Activated CD4-positive, alpha-beta T cell treated with anti-CD3 and anti-CD28 coated beads for 36 hours (primary cell): ENCODE data around the gene ETS1. TPM values are rescaled to one million over a fixed set of nuclear protein-coding genes. Genes with fewer than 3 reads are reported as not detected.
A peak's percentile ranks its signal among the peaks of the same experiment; 100 is the strongest.

Experiments used
- ATAC-seq: fragments of 200-7000 bp; cut with Tn5 transposase; one replicate; pipeline ENCODE4 v1.10.0; 2021; ENCODE audit warnings: mild to moderate bottlenecking, moderate library complexity
- CTCF ChIA-PET: fragments of 350-600 bp; sonication (Branson Sonifier 250); formaldehyde crosslinking; loops from one replicate; lab custom pipeline; 2021; ENCODE audit warnings: antibody characterized with exemption; lab: Charles Lee
- POLR2A ChIA-PET: fragments of 350-600 bp; sonication (Branson Sonifier 250); formaldehyde crosslinking; loops from one replicate; lab custom pipeline; 2021; ENCODE audit warnings: antibody characterized with exemption, inconsistent platforms; lab: Charles Lee
- DNase-seq: peaks from one replicate; pipeline ENCODE4 v3.0.0-alpha.2; 2020
- H3K27ac Mint-ChIP-seq: one replicate; pipeline ENCODE4 v1.8.0; 2021; ENCODE audit warnings: mixed read lengths
- H3K27me3 Mint-ChIP-seq: one replicate; pipeline ENCODE4 v1.8.0; 2021; ENCODE audit warnings: mixed read lengths
- H3K36me3 Mint-ChIP-seq: one replicate; pipeline ENCODE4 v1.8.0; 2021; ENCODE audit warnings: low read depth, mixed read lengths
- H3K4me1 Mint-ChIP-seq: one replicate; pipeline ENCODE4 v1.8.0; 2021; ENCODE audit warnings: mixed read lengths
- H3K4me3 Mint-ChIP-seq: one replicate; pipeline ENCODE4 v1.8.0; 2021; ENCODE audit warnings: mild to moderate bottlenecking, moderate library complexity, mixed read lengths
- H3K9me3 Mint-ChIP-seq: one replicate; pipeline ENCODE4 v1.8.0; 2021; ENCODE audit warnings: low read depth, mixed read lengths
- intact Hi-C, 2 experiments: fragments of 100-400 bp; cut with DNase I in 1 of 2; cut with micrococcal nuclease in 1 of 2; formaldehyde crosslinking; loops; one replicate each; pipeline versions ENCODE4 v1.14.2 to v1.15.1; 2022 to 2024; cut with DNase I, micrococcal nuclease
- total RNA-seq, 2 experiments: library from RNA; stranded (reverse); gene quantifications; one replicate each; pipeline ENCODE4 v1.2.3, GENCODE V29; 2021

The ETS1 gene
- total RNA-seq, 2 experiments from 2014 or later = 410 to 449 TPM

DNA sequence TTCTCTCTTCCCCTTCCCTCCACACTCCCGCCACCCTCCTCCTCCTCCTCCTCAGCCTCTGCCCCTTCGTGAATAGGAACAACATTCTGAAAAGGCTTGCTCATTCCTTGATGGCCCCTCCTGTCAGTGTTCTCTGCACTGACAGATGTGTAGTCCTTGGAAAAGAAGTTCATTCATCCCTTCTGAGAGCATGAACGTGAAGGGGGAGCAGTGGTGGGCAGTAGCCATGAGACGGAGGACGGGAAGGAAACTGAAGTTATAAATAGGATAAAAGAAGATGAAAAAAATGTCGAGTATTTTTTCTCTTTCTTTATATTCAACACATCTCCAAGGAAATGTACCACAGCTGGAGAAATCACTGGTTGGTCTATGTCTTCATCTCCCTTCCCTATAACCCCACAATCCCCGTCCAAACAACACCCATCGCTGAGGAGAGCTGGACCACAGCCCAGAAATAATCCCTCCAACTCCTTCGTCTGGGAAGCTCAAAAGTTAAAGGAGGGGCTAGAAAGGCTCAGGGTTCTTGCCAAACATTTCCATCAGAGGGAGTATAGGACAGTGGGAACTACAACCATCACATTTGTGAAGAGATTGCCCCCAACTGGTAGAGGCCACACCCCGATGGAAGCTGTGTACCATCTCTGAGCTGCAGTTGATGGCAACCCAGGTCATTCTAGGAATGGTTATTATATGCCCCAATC lies 33.5 kb downstream of the ETS1 start:
- intact Hi-C loops = loop anchor here in 1 of 2 experiments (2.0 kb wide), 1 partner anchor 77 kb away; no protein-coding TSS in a partner anchor
- ATAC-seq (no peak), DNase-seq (no peak)
- POLR2A ChIA-PET = interaction anchor here (0.8 to 2.1 kb wide), 4 partner anchors 26 to 265 kb away, joined by 3 to 7 read pairs (median 6); no protein-coding TSS in a partner anchor
- Mint-ChIP-seq H3K9me3 (no peaks in the 10 kb centered on the region), H3K4me1 (peaks cover 56% of the 10 kb centered on the region), H3K27me3 (no peaks in the 10 kb centered on the region), H3K27ac (peak overlapping the region; percentile 94), H3K4me3 (no peak overlapping the region), H3K36me3 (no peaks in the 10 kb centered on the region)
- CTCF ChIA-PET = interaction anchor here (0.8 to 2.8 kb wide), 11 partner anchors 10 to 396 kb away, joined by 3 to 9 read pairs (median 4); no protein-coding TSS in a partner anchor

DNA sequence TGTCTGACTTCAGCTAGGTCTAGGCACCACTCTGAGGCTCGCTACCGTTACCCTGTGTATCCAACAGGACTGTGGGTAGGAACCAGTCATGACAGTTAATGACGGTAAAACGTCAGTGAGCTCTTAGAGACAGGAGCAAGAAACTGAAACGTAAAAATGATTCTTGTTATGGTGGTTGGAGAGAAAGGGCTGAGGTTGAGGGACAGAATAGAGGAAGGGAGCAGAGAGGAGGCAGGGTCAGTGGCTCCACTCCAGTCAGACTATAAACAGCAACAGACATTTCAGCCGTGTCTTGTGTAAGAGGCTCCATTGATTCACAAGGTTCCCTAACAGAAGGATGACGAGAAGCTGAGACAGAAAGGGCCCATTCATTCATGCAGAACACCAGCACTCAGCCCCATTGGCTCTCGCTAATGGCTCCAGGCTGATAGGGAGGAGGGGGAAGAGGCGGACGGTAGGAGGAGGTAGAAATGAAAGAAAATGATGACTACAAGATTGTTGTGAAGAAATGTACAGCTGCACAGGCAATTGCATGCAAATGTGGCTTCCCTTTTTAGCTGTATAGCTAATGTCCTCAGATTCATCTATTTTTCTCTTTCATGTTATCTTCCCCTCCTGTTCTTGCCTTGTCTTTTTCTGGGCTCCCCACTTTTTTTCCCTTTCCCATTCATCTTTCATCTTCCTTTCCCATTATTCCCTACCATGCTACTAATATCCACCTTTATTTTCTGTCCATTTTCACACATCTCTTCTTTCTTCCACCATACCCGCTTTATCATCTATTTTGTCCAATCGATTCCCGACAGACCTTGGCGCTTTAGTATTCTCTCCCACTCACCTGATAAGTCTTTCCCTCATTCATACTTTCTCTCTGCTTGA lies 34.3 kb downstream of the ETS1 start:
- CTCF ChIA-PET = interaction anchor here (1.0 to 2.8 kb wide), 14 partner anchors 9 to 395 kb away, joined by 3 to 9 read pairs (median 4); no protein-coding TSS in a partner anchor
- H3K27ac Mint-ChIP-seq = peak overlapping the region; percentile 94
- no peaks in the 10 kb centered on the region for H3K27me3 Mint-ChIP-seq
- intact Hi-C loops = no loop called here
- peak; percentile 35 for ATAC-seq
- H3K9me3 Mint-ChIP-seq = no peaks in the 10 kb centered on the region
- H3K4me3 Mint-ChIP-seq = peak overlapping the region; percentile 30
- no peaks in the 10 kb centered on the region for H3K36me3 Mint-ChIP-seq
- peaks cover 62% of the 10 kb centered on the region for H3K4me1 Mint-ChIP-seq
- DNase-seq = peak; percentile 55
- POLR2A ChIA-PET = interaction anchor here (0.8 to 2.1 kb wide), 6 partner anchors 27 to 264 kb away, joined by 3 to 7 read pairs (median 5); no protein-coding TSS in a partner anchor

DNA sequence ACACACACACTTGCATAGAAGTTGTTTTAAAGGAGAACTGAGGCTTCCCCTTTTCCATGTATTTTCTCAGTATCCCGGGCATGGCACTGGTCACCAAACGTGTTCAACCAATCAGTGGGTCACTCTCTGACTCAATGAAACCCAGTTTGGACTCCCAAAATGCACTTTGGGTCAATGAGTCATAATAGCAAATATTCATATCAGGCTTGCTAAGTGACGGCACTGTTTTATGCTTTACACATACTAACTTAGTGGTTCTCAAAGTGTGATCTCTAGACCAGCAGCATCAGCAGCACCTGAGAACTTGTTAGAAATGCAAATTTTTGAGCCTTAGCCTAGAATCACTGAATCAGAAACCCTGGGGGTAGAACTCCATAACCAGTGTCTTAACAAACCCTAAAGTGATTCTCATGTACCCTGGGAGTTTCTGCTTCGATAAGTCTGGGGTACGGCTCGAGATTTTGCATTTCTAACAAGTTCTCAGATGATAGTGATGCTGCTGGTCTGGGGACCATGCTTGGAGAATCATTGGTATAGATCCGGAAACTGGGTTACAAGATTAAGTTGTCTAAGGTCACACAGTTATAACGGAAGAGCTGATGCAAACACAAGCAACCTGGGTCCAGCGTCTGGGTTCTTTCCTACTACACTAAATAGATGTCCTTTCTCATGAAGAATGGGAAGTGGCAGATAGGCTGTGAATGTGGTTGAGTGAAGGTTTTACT lies 35.6 kb downstream of the ETS1 start:
- Mint-ChIP-seq H3K9me3 (no peaks in the 10 kb centered on the region), H3K27ac (peak overlapping the region; percentile 94), H3K4me3 (peak overlapping the region; percentile 7), H3K36me3 (no peaks in the 10 kb centered on the region), H3K27me3 (no peaks in the 10 kb centered on the region), H3K4me1 (peaks cover 75% of the 10 kb centered on the region)
- ChIA-PET CTCF (interaction anchor here (1.1 to 1.8 kb wide), 6 partner anchors 29 to 380 kb away, joined by 3 to 8 read pairs (median 5); no protein-coding TSS in a partner anchor), POLR2A (interaction anchor here (2.1 kb wide), 1 partner anchor 28 kb away, joined by 7 read pairs; no protein-coding TSS in a partner anchor)
- DNase-seq (peak; percentile 58), ATAC-seq (peak; percentile 87)
- intact Hi-C loops = loop anchor here (1.0 to 2.0 kb wide), 11 partner anchors 23 to 324 kb away; no protein-coding TSS in a partner anchor

DNA sequence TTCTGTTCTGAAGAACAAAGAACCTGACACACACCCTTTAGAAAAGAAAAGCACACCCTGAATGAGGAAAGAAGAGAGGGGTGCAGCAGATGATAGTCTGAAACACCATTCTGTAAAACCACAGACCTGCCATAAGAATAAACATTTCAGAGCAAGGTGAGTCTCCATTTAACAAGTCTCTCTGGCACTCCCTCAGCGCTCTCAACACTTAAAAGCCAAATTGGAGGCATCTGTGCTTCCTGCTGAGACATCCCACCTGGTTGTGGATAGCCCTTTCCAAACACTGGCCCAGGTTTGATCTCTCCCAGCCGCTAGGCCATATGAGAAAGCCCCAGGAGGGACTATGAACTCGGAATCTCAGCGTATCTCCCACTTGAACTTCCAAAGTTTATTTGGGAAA lies 36.3 kb downstream of the ETS1 start:
- intact Hi-C loops = loop anchor here (1.0 to 2.0 kb wide), 11 partner anchors 23 to 324 kb away; no protein-coding TSS in a partner anchor
- peaks cover 79% of the 10 kb centered on the region for H3K4me1 Mint-ChIP-seq
- no peaks in the 10 kb centered on the region for H3K36me3 Mint-ChIP-seq
- no peaks in the 10 kb centered on the region for H3K27me3 Mint-ChIP-seq
- DNase-seq (no peak), ATAC-seq (peak; percentile 7)
- peak overlapping the region; percentile 94 for H3K27ac Mint-ChIP-seq
- CTCF ChIA-PET = interaction anchor here (1.2 to 1.7 kb wide), 3 partner anchors 16 to 26 kb away, joined by 4 to 8 read pairs (median 4); no protein-coding TSS in a partner anchor
- no peaks in the 10 kb centered on the region for H3K9me3 Mint-ChIP-seq
- POLR2A ChIA-PET = interaction anchor here (1.1 kb wide), 1 partner anchor 25 kb away, joined by 5 read pairs; no protein-coding TSS in a partner anchor
- H3K4me3 Mint-ChIP-seq = no peak overlapping the region

DNA sequence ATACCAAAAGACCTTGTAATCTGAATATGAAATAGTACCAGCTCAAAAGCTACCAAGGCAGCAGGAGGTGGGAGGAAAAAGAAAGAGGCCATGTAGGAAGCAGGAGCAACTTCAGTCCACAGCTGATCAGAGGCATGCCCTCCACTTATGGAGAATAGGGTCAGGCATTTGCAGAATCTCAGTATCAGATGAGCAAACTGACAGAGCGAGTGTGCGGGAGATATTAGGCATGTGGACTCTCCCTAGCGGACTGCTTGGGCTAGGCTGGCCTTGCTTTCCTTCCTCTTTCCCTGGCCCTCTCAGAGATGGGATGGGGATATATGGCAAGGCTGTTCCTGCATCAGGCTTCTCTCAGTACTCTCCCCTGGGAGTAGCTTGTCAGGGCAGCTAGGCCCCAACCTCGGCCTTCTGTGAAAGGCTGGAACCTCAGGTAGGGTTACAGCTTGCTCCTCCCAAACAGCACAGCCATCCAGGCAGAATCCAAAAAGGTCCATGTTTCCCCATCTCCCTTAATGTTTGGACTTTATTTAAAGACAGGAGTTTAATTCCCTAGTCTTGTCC lies 37.0 kb downstream of the ETS1 start:
- Mint-ChIP-seq H3K4me1 (peaks cover 86% of the 10 kb centered on the region), H3K9me3 (no peaks in the 10 kb centered on the region), H3K27me3 (no peaks in the 10 kb centered on the region), H3K36me3 (no peaks in the 10 kb centered on the region), H3K4me3 (no peak overlapping the region), H3K27ac (peak overlapping the region; percentile 94)
- ChIA-PET CTCF (interaction anchor here (0.7 to 1.7 kb wide), 5 partner anchors 15 to 378 kb away, joined by 3 to 8 read pairs (median 4); no protein-coding TSS in a partner anchor), POLR2A (interaction anchor here (0.5 to 1.1 kb wide), 3 partner anchors 25 to 79 kb away, joined by 3 to 5 read pairs (median 3); no protein-coding TSS in a partner anchor)
- DNase-seq (no peak), ATAC-seq (no peak)
- intact Hi-C loops = loop anchor here (2.0 kb wide), 3 partner anchors 74 to 80 kb away; no protein-coding TSS in a partner anchor

DNA sequence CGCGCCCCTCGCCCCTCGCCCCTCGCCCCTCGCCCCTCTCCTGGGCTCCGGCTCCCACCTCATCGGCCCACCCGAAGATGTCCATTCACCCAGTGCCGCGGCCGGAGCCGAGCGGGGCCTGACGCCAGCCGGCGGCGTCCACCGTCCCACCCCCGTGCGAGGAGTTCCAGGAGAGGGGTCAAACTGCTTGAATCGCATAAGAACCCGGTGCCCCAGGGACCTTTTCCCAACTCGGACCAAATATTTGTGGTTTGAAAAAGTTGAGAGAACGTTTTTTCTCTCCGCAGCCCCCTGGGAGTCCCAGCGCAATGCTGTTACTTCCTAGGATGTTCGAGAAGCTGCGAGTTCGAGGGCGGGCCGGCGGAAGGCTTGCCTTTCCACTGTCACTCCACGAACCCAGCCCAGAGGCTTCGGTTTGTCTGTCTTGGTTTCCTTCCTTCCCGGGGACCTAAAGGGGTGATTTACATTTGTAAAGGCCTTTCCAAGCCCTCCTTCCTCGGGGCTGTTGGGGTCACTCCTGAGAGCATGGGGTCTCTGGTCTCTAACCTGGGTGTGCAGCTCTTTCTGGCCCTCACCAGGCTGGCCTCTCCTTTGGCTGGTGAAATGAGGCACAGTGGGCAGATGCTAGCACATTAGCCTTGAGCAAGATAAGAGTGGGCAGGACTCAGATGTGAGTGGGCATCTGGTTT lies 38.0 kb downstream of the ETS1 start:
- ChIA-PET CTCF (interaction anchor here (0.7 to 1.7 kb wide), 6 partner anchors 14 to 377 kb away, joined by 3 to 8 read pairs (median 4); no protein-coding TSS in a partner anchor), POLR2A (interaction anchor here (0.7 kb wide), 1 partner anchor 75 kb away, joined by 4 read pairs; no protein-coding TSS in a partner anchor)
- no peaks in the 10 kb centered on the region for H3K36me3 Mint-ChIP-seq
- H3K27ac Mint-ChIP-seq = peak overlapping the region; percentile 86
- no peaks in the 10 kb centered on the region for H3K27me3 Mint-ChIP-seq
- intact Hi-C loops = no loop called here
- peak overlapping the region; percentile 67 for H3K4me3 Mint-ChIP-seq
- H3K4me1 Mint-ChIP-seq = peaks cover 93% of the 10 kb centered on the region
- no peaks in the 10 kb centered on the region for H3K9me3 Mint-ChIP-seq
- DNase-seq (no peak), ATAC-seq (no peak)

DNA sequence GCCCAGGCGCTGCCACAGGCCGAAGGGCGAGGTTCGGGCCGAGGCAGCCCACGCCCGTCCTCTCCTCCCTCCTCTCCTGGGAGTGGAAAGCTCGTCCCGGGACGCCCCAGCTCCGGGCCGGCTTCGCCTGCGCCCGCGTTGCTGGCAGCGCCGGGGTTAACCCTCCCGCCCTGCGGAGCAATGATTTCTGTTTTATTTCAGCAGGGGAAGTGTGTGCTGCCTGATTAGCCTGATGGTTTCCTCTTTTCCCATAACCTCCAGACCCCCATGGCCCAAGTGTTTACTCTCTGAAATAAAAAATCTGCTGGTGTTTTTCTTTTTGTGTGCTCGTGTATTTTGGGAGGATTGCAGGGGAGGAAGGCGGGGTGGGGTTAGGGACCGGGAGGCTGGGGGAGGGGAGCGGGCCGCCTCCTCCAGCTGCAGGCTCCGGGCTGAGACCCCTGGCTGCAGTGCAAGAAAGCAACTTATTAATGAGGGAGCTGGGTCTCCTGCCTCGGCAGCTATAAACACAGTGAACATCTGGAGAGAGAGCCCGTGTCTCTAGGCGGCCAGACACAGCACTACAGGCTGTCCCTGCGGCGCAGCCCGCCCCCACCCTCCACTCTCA lies 38.6 kb downstream of the ETS1 start:
- H3K4me1 Mint-ChIP-seq = peaks cover 91% of the 10 kb centered on the region
- intact Hi-C loops = no loop called here
- DNase-seq (peak; percentile 51), ATAC-seq (no peak)
- no peaks in the 10 kb centered on the region for H3K9me3 Mint-ChIP-seq
- peak overlapping the region; percentile 86 for H3K27ac Mint-ChIP-seq
- ChIA-PET CTCF (interaction anchor here (0.6 to 1.2 kb wide), 5 partner anchors 43 to 376 kb away, joined by 3 read pairs; no protein-coding TSS in a partner anchor), POLR2A (no interaction called here)
- peak overlapping the region; percentile 67 for H3K4me3 Mint-ChIP-seq
- no peaks in the 10 kb centered on the region for H3K27me3 Mint-ChIP-seq
- H3K36me3 Mint-ChIP-seq = no peaks in the 10 kb centered on the region

DNA sequence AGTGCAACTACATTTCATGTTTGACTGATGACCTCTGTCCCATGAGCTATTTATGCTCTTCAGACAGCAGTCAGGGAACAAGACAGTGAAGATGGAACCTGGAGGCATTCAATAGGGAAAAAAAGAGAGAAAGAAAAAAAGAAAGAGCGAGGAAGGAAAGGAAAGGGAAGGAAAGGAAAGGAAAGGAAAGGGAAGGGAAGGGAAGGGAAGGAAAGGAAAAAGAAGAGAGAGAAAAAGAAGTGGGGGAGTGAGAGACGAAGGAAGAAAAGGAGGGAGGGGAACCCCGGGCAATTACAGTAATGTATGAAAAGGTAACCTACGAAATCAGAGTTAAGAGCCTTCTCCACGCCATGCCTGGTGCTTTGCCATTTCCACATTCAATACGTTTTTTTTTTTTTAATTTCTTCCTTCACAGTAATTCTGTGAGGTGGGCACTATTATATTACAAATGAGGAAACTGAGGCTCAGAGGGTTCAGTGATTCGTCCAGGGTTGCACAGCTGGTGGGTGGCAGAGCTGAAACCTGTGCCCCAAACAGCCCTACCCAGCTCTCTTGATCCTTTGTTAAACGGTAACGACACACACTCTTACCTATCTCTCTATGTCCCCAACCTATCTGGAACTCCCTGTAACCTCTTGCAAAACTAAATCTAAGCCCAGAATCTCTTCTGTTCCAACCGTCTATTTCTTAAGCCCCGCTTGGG lies 39.3 kb downstream of the ETS1 start:
- Mint-ChIP-seq H3K27me3 (no peaks in the 10 kb centered on the region), H3K4me1 (peaks cover 90% of the 10 kb centered on the region), H3K9me3 (no peaks in the 10 kb centered on the region), H3K4me3 (peak overlapping the region; percentile 67), H3K27ac (peak overlapping the region; percentile 86), H3K36me3 (no peaks in the 10 kb centered on the region)
- intact Hi-C loops = no loop called here
- CTCF ChIA-PET = interaction anchor here (0.9 to 1.3 kb wide), 8 partner anchors 16 to 376 kb away, joined by 3 to 5 read pairs (median 3); no protein-coding TSS in a partner anchor
- ATAC-seq = no peak
- no peak for DNase-seq
- POLR2A ChIA-PET = interaction anchor here (0.6 to 0.9 kb wide), 2 partner anchors 20 to 23 kb away, joined by 5 to 6 read pairs; no protein-coding TSS in a partner anchor

DNA sequence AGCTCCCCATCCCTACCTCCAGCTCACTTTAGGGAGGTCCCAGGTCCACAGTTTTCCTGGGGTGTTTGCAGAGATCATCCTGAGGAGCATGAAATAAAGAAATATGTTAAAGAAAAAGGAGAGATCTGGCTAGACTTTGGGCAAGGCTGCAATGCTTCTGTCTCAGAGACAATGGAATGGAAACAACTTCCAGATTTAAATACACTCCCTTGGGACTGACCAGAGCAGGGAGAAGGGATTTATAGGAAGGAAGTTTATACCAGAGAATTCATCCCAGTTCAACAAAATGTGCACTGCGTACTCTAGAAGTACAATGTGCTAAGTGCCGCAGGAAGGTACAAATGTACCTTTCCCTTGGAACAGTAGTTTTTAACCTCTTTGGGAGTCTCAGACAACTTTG lies 40.4 kb downstream of the ETS1 start:
- intact Hi-C loops = no loop called here
- no peak for DNase-seq
- no peak for ATAC-seq
- H3K27me3 Mint-ChIP-seq = no peaks in the 10 kb centered on the region
- H3K4me1 Mint-ChIP-seq = peaks cover 84% of the 10 kb centered on the region
- POLR2A ChIA-PET = interaction anchor here (0.6 kb wide), 1 partner anchor 81 kb away, joined by 7 read pairs; no protein-coding TSS in a partner anchor
- no peaks in the 10 kb centered on the region for H3K36me3 Mint-ChIP-seq
- no peak overlapping the region for H3K4me3 Mint-ChIP-seq
- H3K27ac Mint-ChIP-seq = no peak overlapping the region
- no peaks in the 10 kb centered on the region for H3K9me3 Mint-ChIP-seq
- CTCF ChIA-PET = interaction anchor here (0.8 to 3.0 kb wide), 5 partner anchors 14 to 389 kb away, joined by 3 to 10 read pairs (median 5); no protein-coding TSS in a partner anchor
